HepG2 (cell line): ENCODE measurements around the gene HNF1B. TPM values are rescaled to one million over a fixed set of nuclear protein-coding genes. Genes with fewer than 3 reads are reported as not detected.

Experiments
- ARHGAP35 ChIP-seq: sonication (generic); formaldehyde crosslinking; IDR thresholded peaks from 2 replicates; pipeline ENCODE4 v1.9.0; 2022; ENCODE audit warnings: mild to moderate bottlenecking, inconsistent platforms, moderate library complexity, missing genetic modification reagents, borderline replicate concordance
- ARNTL ChIP-seq: sonication (generic); formaldehyde crosslinking; IDR thresholded peaks from 2 replicates; pipeline ENCODE4 v1.4.0; 2020; ENCODE audit warnings: mild to moderate bottlenecking, missing genetic modification reagents
- CREB1 ChIP-seq, 2 experiments: fragments of 450-650 bp in 1 of 2; IDR thresholded peaks; 2 replicates each; pipeline ENCODE4 v1.6.1; 2016 to 2017; ENCODE audit warnings: control low read depth in 1 of 2, mild to moderate bottlenecking in 1 of 2, missing compliant biosample characterization in 1 of 2, missing genetic modification characterization in 1 of 2
- NCOA5 ChIP-seq: sonication (generic); formaldehyde crosslinking; IDR thresholded peaks from 2 replicates; pipeline ENCODE4 v1.4.0; 2020; ENCODE audit warnings: missing genetic modification reagents
- NR2F6 ChIP-seq, 2 experiments: IDR thresholded peaks; 2 replicates each; pipeline ENCODE4 v1.6.1; 2016; ENCODE audit warnings: antibody characterized with exemption in 1 of 2, mild to moderate bottlenecking in 1 of 2
- SP1 ChIP-seq, 2 experiments: fragments of 450-650 bp in 1 of 2; sonication (generic) in 1 of 2; formaldehyde crosslinking in 1 of 2; IDR thresholded peaks; 2 replicates each; pipeline versions ENCODE4 v1.4.0 to v1.6.1; 2016 to 2020; ENCODE audit warnings: missing genetic modification reagents in 1 of 2
- WIZ ChIP-seq: sonication (generic); formaldehyde crosslinking; IDR thresholded peaks from 2 replicates; pipeline ENCODE4 v1.5.1; 2020; ENCODE audit warnings: mild to moderate bottlenecking, missing genetic modification reagents
- XRCC5 ChIP-seq: fragments of 200-400 bp; formaldehyde crosslinking; optimal IDR thresholded peaks from 2 replicates; pipeline ENCODE3; 2017; ENCODE audit warnings: mild to moderate bottlenecking, low read length
- ZNF331 ChIP-seq: sonication (generic); formaldehyde crosslinking; IDR thresholded peaks from 2 replicates; pipeline ENCODE4 v1.4.0; 2020; ENCODE audit warnings: missing genetic modification reagents
- ZNF501 ChIP-seq: sonication (generic); formaldehyde crosslinking; IDR thresholded peaks from 2 replicates; pipeline ENCODE4 v1.5.1; 2020; ENCODE audit warnings: mild to moderate bottlenecking, moderate library complexity, missing genetic modification reagents
- ZSCAN31 ChIP-seq: sonication (generic); formaldehyde crosslinking; IDR thresholded peaks from 2 replicates; pipeline ENCODE4 v1.5.0; 2020; ENCODE audit warnings: low read depth, mild to moderate bottlenecking, missing genetic modification reagents
- polyA plus RNA-seq, 8 experiments: library from polyadenylated mRNA; depleted of rRNA in 3 of 8; stranded (reverse) in 7 of 8; unstranded in 1 of 8; fragments of >200 nt; fragmentation: Illumina TruSeq in 4 of 8; extraction: Trizol in 4 of 8; gene quantifications; 2 replicates each; pipeline versions ENCODE4 v1.2.1 to v1.2.3, GENCODE V29; 2011 to 2016; ENCODE audit warnings: low read depth in 4 of 8, missing spikeins in 1 of 8, mixed read lengths in 1 of 8; ENCODE audit not compliant: insufficient read depth in 1 of 8
- total RNA-seq, 5 experiments: library from RNA; depleted of rRNA; stranded (reverse); fragments of >200 nt; fragmentation: Illumina TruSeq; extraction: Trizol; gene quantifications; 2 replicates each; pipeline ENCODE4 v1.2.3, GENCODE V29; 2016; ENCODE audit warnings: low read depth in 1 of 5
- TF ChIP-seq, protein P1 (sequence below): sonication (generic); formaldehyde crosslinking; IDR thresholded peaks from 2 replicates; pipeline ENCODE4 v1.5.1; 2020; ENCODE audit warnings: mild to moderate bottlenecking, missing genetic modification reagents, borderline replicate concordance
- TF ChIP-seq, protein P2 (sequence below): sonication (generic); formaldehyde crosslinking; IDR thresholded peaks from 2 replicates; pipeline ENCODE4 v1.4.0; 2020; ENCODE audit warnings: missing genetic modification reagents
- TF ChIP-seq, protein P3 (sequence below): sonication (generic); formaldehyde crosslinking; conservative IDR thresholded peaks from 2 replicates; pipeline ENCODE4 v1.5.0; 2020; ENCODE audit warnings: missing genetic modification reagents
- TF ChIP-seq, protein P4 (sequence below): sonication (generic); formaldehyde crosslinking; IDR thresholded peaks from 2 replicates; pipeline ENCODE4 v1.5.1; 2020; ENCODE audit warnings: missing genetic modification reagents, mild to moderate bottlenecking, borderline replicate concordance

The HNF1B gene
- total and polyA plus RNA-seq, 2 of the 13 experiments (the other 11 are each of a cell fraction or from before 2014, with no cell fraction given): 1.9 to 5.3 TPM

DNA sequence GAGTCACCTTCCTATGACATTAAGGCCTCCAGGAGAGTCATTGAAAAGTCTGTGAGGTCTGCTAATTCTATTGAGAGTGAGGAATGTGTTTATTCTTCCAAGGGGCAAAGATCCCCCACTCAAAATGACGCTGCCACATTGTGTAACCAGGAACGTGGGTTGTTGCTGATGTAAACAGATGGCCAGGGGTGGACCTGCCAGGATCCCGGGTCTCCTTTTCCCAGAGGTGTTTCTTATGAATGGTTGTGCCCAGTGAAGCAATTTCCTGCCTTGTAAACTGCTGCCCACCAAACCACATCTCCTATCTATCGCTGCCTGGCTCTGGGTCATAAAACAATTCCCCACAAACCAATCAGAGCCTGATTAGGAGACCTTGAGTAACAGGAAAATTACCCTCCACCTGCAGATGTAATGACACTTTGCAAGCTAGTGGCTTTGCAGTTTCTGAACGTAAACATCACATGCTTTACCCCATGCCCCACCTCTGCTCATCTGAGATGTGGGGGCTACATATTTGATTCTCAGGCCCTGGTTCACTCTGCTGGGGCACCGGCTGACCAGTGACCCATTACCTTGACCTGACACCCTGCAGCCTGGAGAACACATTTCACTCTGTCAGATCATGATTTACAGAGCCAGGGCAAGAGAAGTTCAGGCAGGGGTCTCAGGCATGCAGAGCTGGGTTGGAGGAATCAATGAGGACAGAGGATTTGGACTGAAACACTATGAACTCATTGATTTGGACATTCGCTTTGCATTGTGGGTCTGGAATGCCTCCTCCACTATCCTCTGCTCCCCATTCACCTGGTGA lies 68.5 kb downstream of the HNF1B start (continued):
- TF ChIP-seq WIZ (CRISPR knock-in tag) (no peak), ZSCAN31 (no peak), SP1 (IDR thresholded peaks at IDR 0.05) (no peak), SP1 (CRISPR knock-in tag; IDR thresholded peaks at IDR 0.05) (peak; percentile 28; the same call in 1 of the 2 replicates), XRCC5 (peak; percentile 15), CREB1 (IDR thresholded peaks at IDR 0.05) (no peak), CREB1 (CRISPR knock-in tag; IDR thresholded peaks at IDR 0.05) (peak; percentile 64), ZNF331 (0 out of 2 replicates have a peak, but pooled peaks have one; percentile 14), NCOA5 (CRISPR knock-in tag) (no peak), ZNF501 (peak; percentile 32; the same call in 1 of the 2 replicates), ARNTL (CRISPR knock-in tag) (0 out of 2 replicates have a peak, but pooled peaks have one; percentile 42), NR2F6 (IDR thresholded peaks at IDR 0.05) (peak; percentile 88), NR2F6 (CRISPR knock-in tag; IDR thresholded peaks at IDR 0.05) (peak; percentile 90), ARHGAP35 (CRISPR knock-in tag) (no peak)
- TF ChIP-seq, protein P1, sequence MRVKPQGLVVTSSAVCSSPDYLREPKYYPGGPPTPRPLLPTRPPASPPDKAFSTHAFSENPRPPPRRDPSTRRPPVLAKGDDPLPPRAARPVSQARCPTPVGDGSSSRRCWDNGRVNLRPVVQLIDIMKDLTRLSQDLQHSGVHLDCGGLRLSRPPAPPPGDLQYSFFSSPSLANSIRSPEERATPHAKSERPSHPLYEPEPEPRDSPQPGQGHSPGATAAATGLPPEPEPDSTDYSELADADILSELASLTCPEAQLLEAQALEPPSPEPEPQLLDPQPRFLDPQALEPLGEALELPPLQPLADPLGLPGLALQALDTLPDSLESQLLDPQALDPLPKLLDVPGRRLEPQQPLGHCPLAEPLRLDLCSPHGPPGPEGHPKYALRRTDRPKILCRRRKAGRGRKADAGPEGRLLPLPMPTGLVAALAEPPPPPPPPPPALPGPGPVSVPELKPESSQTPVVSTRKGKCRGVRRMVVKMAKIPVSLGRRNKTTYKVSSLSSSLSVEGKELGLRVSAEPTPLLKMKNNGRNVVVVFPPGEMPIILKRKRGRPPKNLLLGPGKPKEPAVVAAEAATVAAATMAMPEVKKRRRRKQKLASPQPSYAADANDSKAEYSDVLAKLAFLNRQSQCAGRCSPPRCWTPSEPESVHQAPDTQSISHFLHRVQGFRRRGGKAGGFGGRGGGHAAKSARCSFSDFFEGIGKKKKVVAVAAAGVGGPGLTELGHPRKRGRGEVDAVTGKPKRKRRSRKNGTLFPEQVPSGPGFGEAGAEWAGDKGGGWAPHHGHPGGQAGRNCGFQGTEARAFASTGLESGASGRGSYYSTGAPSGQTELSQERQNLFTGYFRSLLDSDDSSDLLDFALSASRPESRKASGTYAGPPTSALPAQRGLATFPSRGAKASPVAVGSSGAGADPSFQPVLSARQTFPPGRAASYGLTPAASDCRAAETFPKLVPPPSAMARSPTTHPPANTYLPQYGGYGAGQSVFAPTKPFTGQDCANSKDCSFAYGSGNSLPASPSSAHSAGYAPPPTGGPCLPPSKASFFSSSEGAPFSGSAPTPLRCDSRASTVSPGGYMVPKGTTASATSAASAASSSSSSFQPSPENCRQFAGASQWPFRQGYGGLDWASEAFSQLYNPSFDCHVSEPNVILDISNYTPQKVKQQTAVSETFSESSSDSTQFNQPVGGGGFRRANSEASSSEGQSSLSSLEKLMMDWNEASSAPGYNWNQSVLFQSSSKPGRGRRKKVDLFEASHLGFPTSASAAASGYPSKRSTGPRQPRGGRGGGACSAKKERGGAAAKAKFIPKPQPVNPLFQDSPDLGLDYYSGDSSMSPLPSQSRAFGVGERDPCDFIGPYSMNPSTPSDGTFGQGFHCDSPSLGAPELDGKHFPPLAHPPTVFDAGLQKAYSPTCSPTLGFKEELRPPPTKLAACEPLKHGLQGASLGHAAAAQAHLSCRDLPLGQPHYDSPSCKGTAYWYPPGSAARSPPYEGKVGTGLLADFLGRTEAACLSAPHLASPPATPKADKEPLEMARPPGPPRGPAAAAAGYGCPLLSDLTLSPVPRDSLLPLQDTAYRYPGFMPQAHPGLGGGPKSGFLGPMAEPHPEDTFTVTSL (CRISPR knock-in tag): peak; percentile 44; the same call in 1 of the 2 replicates
- TF ChIP-seq, protein P2, sequence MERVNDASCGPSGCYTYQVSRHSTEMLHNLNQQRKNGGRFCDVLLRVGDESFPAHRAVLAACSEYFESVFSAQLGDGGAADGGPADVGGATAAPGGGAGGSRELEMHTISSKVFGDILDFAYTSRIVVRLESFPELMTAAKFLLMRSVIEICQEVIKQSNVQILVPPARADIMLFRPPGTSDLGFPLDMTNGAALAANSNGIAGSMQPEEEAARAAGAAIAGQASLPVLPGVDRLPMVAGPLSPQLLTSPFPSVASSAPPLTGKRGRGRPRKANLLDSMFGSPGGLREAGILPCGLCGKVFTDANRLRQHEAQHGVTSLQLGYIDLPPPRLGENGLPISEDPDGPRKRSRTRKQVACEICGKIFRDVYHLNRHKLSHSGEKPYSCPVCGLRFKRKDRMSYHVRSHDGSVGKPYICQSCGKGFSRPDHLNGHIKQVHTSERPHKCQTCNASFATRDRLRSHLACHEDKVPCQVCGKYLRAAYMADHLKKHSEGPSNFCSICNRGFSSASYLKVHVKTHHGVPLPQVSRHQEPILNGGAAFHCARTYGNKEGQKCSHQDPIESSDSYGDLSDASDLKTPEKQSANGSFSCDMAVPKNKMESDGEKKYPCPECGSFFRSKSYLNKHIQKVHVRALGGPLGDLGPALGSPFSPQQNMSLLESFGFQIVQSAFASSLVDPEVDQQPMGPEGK: peak; percentile 61
- TF ChIP-seq, protein P3, sequence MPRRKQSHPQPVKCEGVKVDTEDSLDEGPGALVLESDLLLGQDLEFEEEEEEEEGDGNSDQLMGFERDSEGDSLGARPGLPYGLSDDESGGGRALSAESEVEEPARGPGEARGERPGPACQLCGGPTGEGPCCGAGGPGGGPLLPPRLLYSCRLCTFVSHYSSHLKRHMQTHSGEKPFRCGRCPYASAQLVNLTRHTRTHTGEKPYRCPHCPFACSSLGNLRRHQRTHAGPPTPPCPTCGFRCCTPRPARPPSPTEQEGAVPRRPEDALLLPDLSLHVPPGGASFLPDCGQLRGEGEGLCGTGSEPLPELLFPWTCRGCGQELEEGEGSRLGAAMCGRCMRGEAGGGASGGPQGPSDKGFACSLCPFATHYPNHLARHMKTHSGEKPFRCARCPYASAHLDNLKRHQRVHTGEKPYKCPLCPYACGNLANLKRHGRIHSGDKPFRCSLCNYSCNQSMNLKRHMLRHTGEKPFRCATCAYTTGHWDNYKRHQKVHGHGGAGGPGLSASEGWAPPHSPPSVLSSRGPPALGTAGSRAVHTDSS (CRISPR knock-in tag): no peak
- TF ChIP-seq, protein P4, sequence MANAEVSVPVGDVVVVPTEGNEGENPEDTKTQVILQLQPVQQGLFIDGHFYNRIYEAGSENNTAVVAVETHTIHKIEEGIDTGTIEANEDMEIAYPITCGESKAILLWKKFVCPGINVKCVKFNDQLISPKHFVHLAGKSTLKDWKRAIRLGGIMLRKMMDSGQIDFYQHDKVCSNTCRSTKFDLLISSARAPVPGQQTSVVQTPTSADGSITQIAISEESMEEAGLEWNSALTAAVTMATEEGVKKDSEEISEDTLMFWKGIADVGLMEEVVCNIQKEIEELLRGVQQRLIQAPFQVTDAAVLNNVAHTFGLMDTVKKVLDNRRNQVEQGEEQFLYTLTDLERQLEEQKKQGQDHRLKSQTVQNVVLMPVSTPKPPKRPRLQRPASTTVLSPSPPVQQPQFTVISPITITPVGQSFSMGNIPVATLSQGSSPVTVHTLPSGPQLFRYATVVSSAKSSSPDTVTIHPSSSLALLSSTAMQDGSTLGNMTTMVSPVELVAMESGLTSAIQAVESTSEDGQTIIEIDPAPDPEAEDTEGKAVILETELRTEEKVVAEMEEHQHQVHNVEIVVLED (CRISPR knock-in tag): peak; percentile 50; the same call in 1 of the 2 replicates
